ENCODE data around the gene PABPN1. TPM values are rescaled to one million over a fixed set of nuclear protein-coding genes. Genes with fewer than 3 reads are reported as not detected.

The PABPN1 gene
- total RNA-seq, 1 donor from 2014 or later, result 52.8 TPM

GRCh38 chr14:23358042-23358441 lies 36.8 kb downstream of the PABPN1 start:
- no peak for DNase-seq (ENCODE audit: low read depth in 2 of 2)

GRCh38 chr14:23358553-23359166 lies 37.4 kb downstream of the PABPN1 start:
- DNase-seq (ENCODE audit: low read depth in 2 of 2), result no peak

- DNase-seq (ENCODE audit: low read depth in 2 of 2), result no peak
These were observed 37.9 kb downstream of the PABPN1 start for GRCh38 chr14:23359167-23359626.

GRCh38 chr14:23359722-23360447 lies 38.6 kb downstream of the PABPN1 start:
- no peak for DNase-seq (ENCODE audit: low read depth in 2 of 2)

- DNase-seq (ENCODE audit: low read depth in 2 of 2), result no peak
These were observed 39.2 kb downstream of the PABPN1 start for GRCh38 chr14:23360496-23360895.

- DNase-seq (ENCODE audit: low read depth in 2 of 2), result no peak
These were observed 40.1 kb downstream of the PABPN1 start for GRCh38 chr14:23361320-23361719.

GRCh38 chr14:23361763-23362162 lies 40.5 kb downstream of the PABPN1 start:
- no peak for DNase-seq (ENCODE audit: low read depth in 2 of 2)

- DNase-seq (ENCODE audit: low read depth in 2 of 2), result no peak
These were observed 40.9 kb downstream of the PABPN1 start for GRCh38 chr14:23362200-23362599.

GRCh38 chr14:23364164-23365035 lies 43.1 kb downstream of the PABPN1 start:
- no peak for DNase-seq (ENCODE audit: low read depth in 2 of 2)

- DNase-seq (ENCODE audit: low read depth in 2 of 2), result no peak
These were observed 43.9 kb downstream of the PABPN1 start, which contains the start of gene EFS for GRCh38 chr14:23365036-23365731. EFS (minus strand) TSS chr14:23365172; CDS start chr14:23365025, 147 bp downstream.

GRCh38 chr14:23365732-23366425 lies 44.6 kb downstream of the PABPN1 start:
- no peak for DNase-seq (ENCODE audit: low read depth in 2 of 2)

- DNase-seq (ENCODE audit: low read depth in 2 of 2), result no peak
These were observed 45.2 kb downstream of the PABPN1 start for GRCh38 chr14:23366426-23366921.

GRCh38 chr14:23370221-23370620 lies 49.0 kb downstream of the PABPN1 start:
- DNase-seq (ENCODE audit: low read depth in 2 of 2), result no peak

GRCh38 chr14:23371865-23372264 lies 50.6 kb downstream of the PABPN1 start:
- no peak for DNase-seq (ENCODE audit: low read depth in 2 of 2)

GRCh38 chr14:23372509-23372908 lies 51.3 kb downstream of the PABPN1 start, which contains the start of gene IL25:
IL25 (plus strand) TSS chr14:23372809.
- no peak for DNase-seq (ENCODE audit: low read depth in 2 of 2)

GRCh38 chr14:23373041-23373440 lies 51.8 kb downstream of the PABPN1 start:
- DNase-seq (ENCODE audit: low read depth in 2 of 2), result no peak
